Cardiac fibroblast (primary cell): ENCODE measurements around the gene HERC4.

Experiments
- DNase-seq, 2 donors: peaks; one replicate each; pipeline versions ENCODE4 v3.0.0 to v3.0.0-alpha.2; 2010; ENCODE audit warnings: low read depth in 2 of 2
- H3K4me3 ChIP-seq, 2 donors: replicated peaks in 1 of 2; 1 replicate in 1 of 2; 2 replicates in 1 of 2; pipeline ENCODE4 v1.5.1; 2011; ENCODE audit warnings: low read depth in 2 of 2, low read length in 2 of 2, mild to moderate bottlenecking in 2 of 2, moderate library complexity in 1 of 2
- TF ChIP-seq, protein P1 (sequence below): IDR thresholded peaks from one replicate; pipeline ENCODE4 v1.5.1; 2011; ENCODE audit warnings: low read depth, mild to moderate bottlenecking, low read length, inconsistent platforms

HERC4 gene

DNA sequence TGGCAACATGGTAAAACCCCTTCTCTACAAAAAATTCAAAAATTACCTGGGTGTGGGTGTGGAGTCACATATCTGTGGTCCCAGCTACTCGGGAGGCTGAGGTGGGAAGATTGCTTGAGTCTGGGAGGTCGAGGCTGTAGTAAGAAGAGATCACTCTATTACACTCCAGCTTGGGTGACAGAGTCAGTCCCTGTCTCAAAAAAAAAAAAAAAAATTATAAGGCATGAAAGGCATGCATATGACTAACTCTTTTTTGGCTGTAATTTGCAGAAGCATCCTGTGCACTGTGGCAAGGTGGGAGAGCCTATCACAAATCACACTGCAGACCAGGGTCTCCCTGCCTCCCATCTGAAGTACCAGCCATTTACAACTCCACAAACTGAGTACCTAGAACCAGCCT, 20.1 kb upstream of the HERC4 start:
- TF ChIP-seq, protein P1, sequence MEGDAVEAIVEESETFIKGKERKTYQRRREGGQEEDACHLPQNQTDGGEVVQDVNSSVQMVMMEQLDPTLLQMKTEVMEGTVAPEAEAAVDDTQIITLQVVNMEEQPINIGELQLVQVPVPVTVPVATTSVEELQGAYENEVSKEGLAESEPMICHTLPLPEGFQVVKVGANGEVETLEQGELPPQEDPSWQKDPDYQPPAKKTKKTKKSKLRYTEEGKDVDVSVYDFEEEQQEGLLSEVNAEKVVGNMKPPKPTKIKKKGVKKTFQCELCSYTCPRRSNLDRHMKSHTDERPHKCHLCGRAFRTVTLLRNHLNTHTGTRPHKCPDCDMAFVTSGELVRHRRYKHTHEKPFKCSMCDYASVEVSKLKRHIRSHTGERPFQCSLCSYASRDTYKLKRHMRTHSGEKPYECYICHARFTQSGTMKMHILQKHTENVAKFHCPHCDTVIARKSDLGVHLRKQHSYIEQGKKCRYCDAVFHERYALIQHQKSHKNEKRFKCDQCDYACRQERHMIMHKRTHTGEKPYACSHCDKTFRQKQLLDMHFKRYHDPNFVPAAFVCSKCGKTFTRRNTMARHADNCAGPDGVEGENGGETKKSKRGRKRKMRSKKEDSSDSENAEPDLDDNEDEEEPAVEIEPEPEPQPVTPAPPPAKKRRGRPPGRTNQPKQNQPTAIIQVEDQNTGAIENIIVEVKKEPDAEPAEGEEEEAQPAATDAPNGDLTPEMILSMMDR, result no peak
- DNase-seq, result peak; percentile 33 to 76
- no peak overlapping the region for H3K4me3 ChIP-seq

DNA sequence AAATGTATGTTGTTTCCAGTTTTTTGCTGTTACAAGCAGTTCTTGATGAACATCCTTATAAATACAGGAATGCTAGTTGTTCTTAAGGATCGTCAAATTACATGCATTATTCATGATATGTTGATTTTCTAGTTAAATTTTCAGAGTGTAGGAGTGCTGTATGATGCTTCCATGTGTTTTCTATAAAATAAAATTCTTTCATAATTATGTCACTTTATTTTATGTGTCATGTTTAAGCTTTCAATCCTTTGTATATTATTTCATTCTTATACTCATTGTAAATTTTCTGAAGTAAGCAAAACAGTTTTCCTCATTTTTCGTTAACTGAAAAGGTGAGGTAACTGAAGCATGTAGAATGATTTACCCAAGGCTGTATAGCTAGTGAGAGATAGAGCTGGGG, 17.4 kb upstream of the HERC4 start:
- H3K4me3 ChIP-seq, result no peak overlapping the region
- TF ChIP-seq, protein P1, result no peak
- DNase-seq, result no peak

DNA sequence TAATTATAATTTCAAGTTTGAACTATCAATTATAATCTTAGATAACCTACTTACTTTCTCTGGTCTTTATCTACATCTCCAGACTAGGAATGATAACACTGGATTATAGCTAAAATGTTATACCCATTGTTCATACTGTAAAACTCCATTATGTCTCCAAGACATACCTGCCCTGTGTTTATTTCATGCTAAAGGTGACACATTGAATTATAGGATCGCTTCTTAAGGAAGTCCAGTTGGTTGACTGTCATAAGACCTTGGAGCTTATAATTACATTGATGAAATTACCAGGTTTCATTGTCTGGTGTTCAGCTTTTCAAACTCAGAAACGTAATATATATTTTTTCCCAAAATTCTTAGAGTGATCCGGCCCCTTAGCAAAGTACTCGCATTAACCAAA, 15.5 kb upstream of the HERC4 start:
- DNase-seq, result no peak
- no peak overlapping the region for H3K4me3 ChIP-seq
- TF ChIP-seq, protein P1, result no peak

DNA sequence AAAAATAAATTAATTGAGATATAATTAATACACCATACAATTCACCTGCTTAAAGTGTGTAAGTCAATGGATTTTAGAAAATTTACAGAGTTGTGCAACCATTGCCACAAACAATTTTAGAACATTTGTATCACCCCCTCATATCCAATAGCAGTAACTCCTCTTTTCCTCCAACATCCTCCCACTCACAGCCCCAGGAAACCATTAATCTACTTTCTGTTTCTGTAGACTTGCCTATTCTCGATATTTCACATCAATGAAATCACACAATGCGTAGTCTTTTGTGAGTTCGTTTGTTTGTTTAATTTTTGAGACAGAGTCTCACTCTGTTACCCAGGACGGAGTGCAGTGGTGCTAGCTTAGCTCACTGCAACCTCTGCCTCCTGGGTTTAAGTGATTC, 13.7 kb upstream of the HERC4 start:
- TF ChIP-seq, protein P1, result no peak
- DNase-seq, result peak; percentile 41 to 43
- no peak overlapping the region for H3K4me3 ChIP-seq

DNA sequence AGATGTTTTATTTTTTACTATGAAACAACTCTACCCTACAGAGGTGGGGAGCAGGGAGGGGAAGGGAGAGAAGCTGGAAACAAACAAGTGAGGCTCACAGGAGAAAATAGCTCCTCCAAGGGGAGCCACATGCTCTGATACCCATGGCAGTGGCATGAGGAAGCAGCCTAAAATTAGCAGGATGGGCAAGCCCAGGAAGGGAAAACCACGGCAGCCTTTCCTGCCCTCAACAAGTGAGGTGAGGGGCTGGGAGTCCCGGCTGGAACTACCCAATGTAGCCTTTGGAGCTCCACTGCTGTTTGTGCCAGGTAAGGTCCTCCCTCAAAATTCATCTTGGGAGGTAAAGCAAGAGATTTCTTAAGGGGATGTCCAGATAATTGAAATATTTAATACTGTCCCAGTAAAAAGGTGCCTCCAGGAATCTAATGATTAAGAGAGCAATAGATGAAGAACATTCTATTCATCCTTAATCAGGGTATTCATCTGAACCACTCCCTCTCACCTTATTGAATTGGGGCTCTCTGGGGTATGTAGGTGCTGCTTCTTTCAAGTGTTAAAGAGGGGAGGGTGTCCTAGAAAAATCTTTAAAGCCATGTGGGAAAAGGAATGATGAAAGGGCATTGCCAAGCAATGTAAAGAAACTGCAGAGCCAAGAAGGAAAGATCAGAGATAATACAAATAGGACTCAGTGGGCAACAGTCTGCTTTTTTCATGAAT, 12.8 kb upstream of the HERC4 start:
- TF ChIP-seq, protein P1, result no peak
- DNase-seq, result no peak
- H3K4me3 ChIP-seq, result no peak overlapping the region

DNA sequence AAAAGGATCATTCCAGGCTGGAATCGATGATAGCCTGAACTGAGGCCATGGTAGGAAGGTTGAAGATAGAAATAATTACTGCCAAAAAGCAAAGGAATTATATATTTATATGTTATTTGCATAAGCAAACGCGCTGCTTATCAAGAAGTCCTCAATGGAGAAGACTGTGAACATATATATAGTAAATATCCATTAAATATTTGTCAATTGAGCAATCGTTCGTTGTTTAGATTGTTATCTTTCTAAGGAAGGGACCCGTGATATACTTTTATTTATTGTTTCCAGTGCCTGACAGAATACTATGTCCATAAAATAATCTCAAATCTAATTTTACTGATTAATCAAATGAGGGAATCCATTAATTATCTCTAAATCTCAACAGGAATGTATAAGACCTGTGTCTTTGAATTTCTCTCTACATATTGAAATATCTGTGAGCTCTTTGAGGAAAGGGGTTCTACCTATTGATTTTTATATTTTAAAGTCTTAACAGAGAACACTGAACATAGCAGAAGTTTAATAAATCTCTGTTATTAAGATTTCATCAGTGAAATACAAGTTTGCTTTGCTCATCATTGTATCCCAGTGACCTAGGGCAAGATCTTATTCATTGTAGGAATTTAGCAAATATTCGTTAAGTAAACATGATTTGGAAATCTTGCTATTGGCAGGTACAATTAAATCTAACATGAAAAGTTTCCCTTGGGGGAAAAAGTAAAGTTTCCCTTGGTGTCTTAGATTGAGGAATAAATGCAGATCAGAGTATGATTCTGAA, 12.0 kb upstream of the HERC4 start:
- TF ChIP-seq, protein P1, result no peak
- no peak for DNase-seq
- H3K4me3 ChIP-seq, result no peak overlapping the region
